GM23338 (cell line): ENCODE results near the gene SCTR. TPM values are rescaled to one million over a fixed set of nuclear protein-coding genes. Genes with fewer than 3 reads are reported as not detected.

ENCODE experiments used
- ATAC-seq: fragments of 200-7000 bp; cut with Tn5 transposase; 3 replicates; pipeline ENCODE4 v1.9.1; 2020
- DNase-seq: peaks from one replicate; pipeline ENCODE4 v3.0.0-alpha.2; 2015; ENCODE audit warnings: low spot score
- H2AFZ ChIP-seq: fragments of 200-600 bp; sonication (generic); 2 replicates; pipeline ENCODE4 v1.8.0; 2016; ENCODE audit warnings: antibody characterized with exemption, mild to moderate bottlenecking, moderate library complexity
- H3F3A ChIP-seq: fragments of 200-600 bp; sonication (generic); replicated peaks from 2 replicates; pipeline ENCODE4 v1.8.0; 2017; ENCODE audit warnings: antibody characterized with exemption, mixed run types, low read depth
- H3K27ac ChIP-seq: fragments of 200-600 bp; sonication (generic); 2 replicates; pipeline ENCODE4 v1.6.1; 2016; ENCODE audit warnings: low read depth
- H3K27me3 ChIP-seq: fragments of 200-600 bp; sonication (generic); 2 replicates; pipeline ENCODE4 v1.8.0; 2016; ENCODE audit warnings: mild to moderate bottlenecking, mixed run types, moderate library complexity; ENCODE audit not compliant: insufficient read depth
- H3K36me3 ChIP-seq: fragments of 200-600 bp; sonication (generic); 2 replicates; pipeline ENCODE4 v1.8.0; 2016; ENCODE audit warnings: mild to moderate bottlenecking; ENCODE audit not compliant: insufficient read depth
- H3K4me1 ChIP-seq: fragments of 200-600 bp; sonication (generic); 2 replicates; pipeline ENCODE4 v1.8.0; 2016; ENCODE audit warnings: mild to moderate bottlenecking, moderate library complexity; ENCODE audit not compliant: insufficient read depth
- H3K4me2 ChIP-seq: fragments of 200-600 bp; sonication (generic); 2 replicates; pipeline ENCODE4 v1.7.1; 2017; ENCODE audit warnings: mixed run types
- H3K4me3 ChIP-seq: fragments of 200-600 bp; sonication (generic); 2 replicates; pipeline ENCODE4 v1.6.1; 2016; ENCODE audit warnings: mixed run types
- H3K79me2 ChIP-seq: fragments of 200-600 bp; sonication (generic); replicated peaks from 2 replicates; pipeline ENCODE4 v1.8.0; 2017; ENCODE audit warnings: mild to moderate bottlenecking; ENCODE audit not compliant: insufficient read depth
- H3K9me2 ChIP-seq: fragments of 200-600 bp; sonication (generic); 2 replicates; pipeline ENCODE4 v1.8.0; 2017; ENCODE audit not compliant: insufficient read depth
- H4K20me1 ChIP-seq: fragments of 200-600 bp; sonication (generic); replicated peaks from 2 replicates; pipeline ENCODE4 v1.8.0; 2017; ENCODE audit warnings: mild to moderate bottlenecking; ENCODE audit not compliant: insufficient read depth
- H3K27ac Mint-ChIP-seq: 2 replicates; pipeline ENCODE4 v1.8.0; 2020; ENCODE audit warnings: inconsistent platforms, mild to moderate bottlenecking, moderate library complexity, mixed read lengths
- H3K27me3 Mint-ChIP-seq: 3 replicates; pipeline ENCODE4 v1.8.0; 2022; ENCODE audit warnings: low read depth, mild to moderate bottlenecking, moderate library complexity, mixed read lengths, inconsistent platforms; ENCODE audit not compliant: insufficient read depth, poor library complexity
- H3K36me3 Mint-ChIP-seq: 3 replicates; pipeline ENCODE4 v1.8.0; 2021; ENCODE audit warnings: low read depth, mild to moderate bottlenecking, inconsistent platforms, moderate library complexity, mixed read lengths
- H3K4me1 Mint-ChIP-seq: 3 replicates; pipeline ENCODE4 v1.8.0; 2020; ENCODE audit warnings: mild to moderate bottlenecking, inconsistent platforms, mixed read lengths
- H3K4me3 Mint-ChIP-seq: 3 replicates; pipeline ENCODE4 v1.8.0; 2021; ENCODE audit warnings: moderate library complexity, mild to moderate bottlenecking, inconsistent platforms, mixed read lengths
- H3K9me3 Mint-ChIP-seq: 3 replicates; pipeline ENCODE4 v1.8.0; 2020; ENCODE audit warnings: moderate library complexity, mild to moderate bottlenecking, inconsistent platforms, mixed read lengths
- EZH2 ChIP-seq: fragments of 200-600 bp; sonication (generic); IDR thresholded peaks from one replicate; pipeline ENCODE4 v1.8.0; 2017; ENCODE audit warnings: antibody characterized with exemption, mild to moderate bottlenecking, low read depth; ENCODE audit not compliant: unreplicated experiment
- EZH2phosphoT487 ChIP-seq: fragments of 200-600 bp; sonication (generic); IDR thresholded peaks from one replicate; pipeline ENCODE4 v1.8.1; 2018; ENCODE audit warnings: antibody characterized with exemption; ENCODE audit not compliant: unreplicated experiment
- JUNB ChIP-seq: IDR thresholded peaks from one replicate; pipeline ENCODE4 v1.6.1; 2016; ENCODE audit warnings: antibody characterized with exemption; ENCODE audit not compliant: unreplicated experiment
- NANOG ChIP-seq: IDR thresholded peaks from 2 replicates; pipeline ENCODE4 v1.6.1; 2016; ENCODE audit warnings: antibody characterized with exemption, borderline replicate concordance
- POLR2AphosphoS5 ChIP-seq: IDR thresholded peaks from 2 replicates; pipeline ENCODE4 v1.6.1; 2016; ENCODE audit warnings: antibody characterized with exemption, low read depth
- ZNF114 ChIP-seq: fragments of 250-450 bp; sonication (Bioruptor Pico); IDR thresholded peaks from 2 replicates; pipeline ENCODE4 v1.5.0; 2020; ENCODE audit warnings: mild to moderate bottlenecking, moderate library complexity
- polyA plus RNA-seq: library from polyadenylated mRNA; unstranded; fragments of >200 nt; fragmentation: Nextera tagmentation; extraction: Ambion mirVana; gene quantifications from 2 replicates; pipeline ENCODE4 v1.2.1, GENCODE V29; 2016
- total RNA-seq: library from RNA; depleted of rRNA; stranded (reverse); fragments of >200 nt; shearing (Covaris generic); gene quantifications from 2 replicates; pipeline ENCODE4 v1.2.3, GENCODE V29; 2014
- TF ChIP-seq, protein P1 (sequence below): IDR thresholded peaks from 2 replicates; pipeline ENCODE4 v1.6.1; 2016; ENCODE audit warnings: antibody characterized with exemption
- TF ChIP-seq, protein P2 (sequence below): IDR thresholded peaks from one replicate; pipeline ENCODE4 v1.6.1; 2018; ENCODE audit warnings: antibody characterized with exemption; ENCODE audit not compliant: unreplicated experiment
- TF ChIP-seq, protein P3 (sequence below): fragments of 250-450 bp; sonication (Bioruptor Pico); IDR thresholded peaks from 2 replicates; pipeline ENCODE4 v1.5.0; 2020; ENCODE audit warnings: mild to moderate bottlenecking, moderate library complexity
- TF ChIP-seq, protein P4 (sequence below), 2 experiments: fragments of 200-600 bp in 1 of 2; sonication (generic) in 1 of 2; conservative IDR thresholded peaks; 2 replicates each; pipeline versions ENCODE4 v1.5.1 to v1.6.1; 2016 to 2017; ENCODE audit warnings: antibody characterized with exemption in 2 of 2, low read depth in 2 of 2, mild to moderate bottlenecking in 2 of 2, moderate library complexity in 1 of 2

Gene SCTR
- total and polyA plus RNA-seq, 2 experiments from 2014 or later, result not detected

DNA sequence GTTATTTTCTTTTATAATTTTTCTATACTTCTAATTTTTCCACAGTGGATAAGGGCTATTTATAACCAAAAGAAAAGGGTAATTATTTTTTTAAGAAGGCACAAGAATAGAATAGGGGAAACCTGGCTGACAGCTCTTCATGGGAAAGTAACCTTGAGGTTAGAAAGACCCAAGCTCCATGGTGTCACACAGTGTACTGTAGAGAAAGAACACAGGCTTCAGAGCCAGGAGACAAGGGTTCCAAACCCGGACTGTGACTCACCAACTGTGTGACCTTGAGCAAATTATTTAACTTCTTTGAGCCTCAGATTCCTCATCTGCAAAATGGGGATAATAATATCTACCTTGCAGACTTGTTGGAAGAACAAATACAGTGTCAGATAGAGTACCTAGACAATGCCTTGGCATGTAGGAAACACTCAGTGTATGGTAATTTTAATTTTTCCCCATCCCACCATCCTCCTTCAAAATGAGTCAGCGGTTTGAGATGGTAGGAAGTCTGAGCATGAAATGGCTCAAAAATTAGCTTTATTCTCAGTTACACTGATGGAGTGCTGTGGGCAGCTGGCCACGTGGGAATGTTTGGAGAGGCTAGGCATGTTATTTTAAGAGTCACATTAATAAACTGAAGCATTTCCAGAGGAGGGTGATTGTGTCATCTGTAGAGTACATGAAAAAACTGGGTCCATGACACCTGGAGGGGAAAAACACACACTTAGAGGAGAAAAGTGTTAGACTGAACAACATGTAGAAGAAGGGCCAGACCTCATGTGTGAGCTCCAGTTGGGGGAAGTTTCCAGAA, 55.9 kb downstream of the SCTR start (continued):
- no peak for TF ChIP-seq EZH2phosphoT487
- TF ChIP-seq, protein P1, sequence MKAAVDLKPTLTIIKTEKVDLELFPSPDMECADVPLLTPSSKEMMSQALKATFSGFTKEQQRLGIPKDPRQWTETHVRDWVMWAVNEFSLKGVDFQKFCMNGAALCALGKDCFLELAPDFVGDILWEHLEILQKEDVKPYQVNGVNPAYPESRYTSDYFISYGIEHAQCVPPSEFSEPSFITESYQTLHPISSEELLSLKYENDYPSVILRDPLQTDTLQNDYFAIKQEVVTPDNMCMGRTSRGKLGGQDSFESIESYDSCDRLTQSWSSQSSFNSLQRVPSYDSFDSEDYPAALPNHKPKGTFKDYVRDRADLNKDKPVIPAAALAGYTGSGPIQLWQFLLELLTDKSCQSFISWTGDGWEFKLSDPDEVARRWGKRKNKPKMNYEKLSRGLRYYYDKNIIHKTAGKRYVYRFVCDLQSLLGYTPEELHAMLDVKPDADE, result no peak
- TF ChIP-seq NANOG, result no peak
- TF ChIP-seq EZH2, result no peak

DNA sequence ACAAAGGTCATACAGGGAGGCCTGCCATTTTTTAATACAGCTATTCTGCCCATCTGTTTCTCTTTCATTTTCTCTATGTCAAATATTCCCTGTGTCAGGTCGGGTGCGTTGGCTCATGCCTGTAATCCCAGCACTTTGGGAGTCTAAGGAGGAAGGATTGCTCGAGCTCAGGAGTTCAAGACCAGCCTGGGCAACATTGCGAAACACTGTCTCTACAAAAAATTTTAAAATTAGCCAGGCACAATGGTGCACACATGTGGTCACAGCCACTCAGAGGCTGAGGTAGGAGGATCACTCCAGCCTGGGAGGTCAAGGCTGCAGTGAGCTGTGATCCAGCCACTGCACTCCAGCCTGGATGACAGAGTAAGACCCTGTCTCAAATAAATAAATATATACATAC, 57.9 kb downstream of the SCTR start:
- H3K27me3 Mint-ChIP-seq, result peaks cover 6% of the 10 kb centered on the region
- TF ChIP-seq, protein P2, sequence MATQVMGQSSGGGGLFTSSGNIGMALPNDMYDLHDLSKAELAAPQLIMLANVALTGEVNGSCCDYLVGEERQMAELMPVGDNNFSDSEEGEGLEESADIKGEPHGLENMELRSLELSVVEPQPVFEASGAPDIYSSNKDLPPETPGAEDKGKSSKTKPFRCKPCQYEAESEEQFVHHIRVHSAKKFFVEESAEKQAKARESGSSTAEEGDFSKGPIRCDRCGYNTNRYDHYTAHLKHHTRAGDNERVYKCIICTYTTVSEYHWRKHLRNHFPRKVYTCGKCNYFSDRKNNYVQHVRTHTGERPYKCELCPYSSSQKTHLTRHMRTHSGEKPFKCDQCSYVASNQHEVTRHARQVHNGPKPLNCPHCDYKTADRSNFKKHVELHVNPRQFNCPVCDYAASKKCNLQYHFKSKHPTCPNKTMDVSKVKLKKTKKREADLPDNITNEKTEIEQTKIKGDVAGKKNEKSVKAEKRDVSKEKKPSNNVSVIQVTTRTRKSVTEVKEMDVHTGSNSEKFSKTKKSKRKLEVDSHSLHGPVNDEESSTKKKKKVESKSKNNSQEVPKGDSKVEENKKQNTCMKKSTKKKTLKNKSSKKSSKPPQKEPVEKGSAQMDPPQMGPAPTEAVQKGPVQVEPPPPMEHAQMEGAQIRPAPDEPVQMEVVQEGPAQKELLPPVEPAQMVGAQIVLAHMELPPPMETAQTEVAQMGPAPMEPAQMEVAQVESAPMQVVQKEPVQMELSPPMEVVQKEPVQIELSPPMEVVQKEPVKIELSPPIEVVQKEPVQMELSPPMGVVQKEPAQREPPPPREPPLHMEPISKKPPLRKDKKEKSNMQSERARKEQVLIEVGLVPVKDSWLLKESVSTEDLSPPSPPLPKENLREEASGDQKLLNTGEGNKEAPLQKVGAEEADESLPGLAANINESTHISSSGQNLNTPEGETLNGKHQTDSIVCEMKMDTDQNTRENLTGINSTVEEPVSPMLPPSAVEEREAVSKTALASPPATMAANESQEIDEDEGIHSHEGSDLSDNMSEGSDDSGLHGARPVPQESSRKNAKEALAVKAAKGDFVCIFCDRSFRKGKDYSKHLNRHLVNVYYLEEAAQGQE, result no peak
- TF ChIP-seq POLR2AphosphoS5, result no peak
- no peak for TF ChIP-seq NANOG
- TF ChIP-seq JUNB, result no peak
- no peak for TF ChIP-seq EZH2
- TF ChIP-seq, protein P3, sequence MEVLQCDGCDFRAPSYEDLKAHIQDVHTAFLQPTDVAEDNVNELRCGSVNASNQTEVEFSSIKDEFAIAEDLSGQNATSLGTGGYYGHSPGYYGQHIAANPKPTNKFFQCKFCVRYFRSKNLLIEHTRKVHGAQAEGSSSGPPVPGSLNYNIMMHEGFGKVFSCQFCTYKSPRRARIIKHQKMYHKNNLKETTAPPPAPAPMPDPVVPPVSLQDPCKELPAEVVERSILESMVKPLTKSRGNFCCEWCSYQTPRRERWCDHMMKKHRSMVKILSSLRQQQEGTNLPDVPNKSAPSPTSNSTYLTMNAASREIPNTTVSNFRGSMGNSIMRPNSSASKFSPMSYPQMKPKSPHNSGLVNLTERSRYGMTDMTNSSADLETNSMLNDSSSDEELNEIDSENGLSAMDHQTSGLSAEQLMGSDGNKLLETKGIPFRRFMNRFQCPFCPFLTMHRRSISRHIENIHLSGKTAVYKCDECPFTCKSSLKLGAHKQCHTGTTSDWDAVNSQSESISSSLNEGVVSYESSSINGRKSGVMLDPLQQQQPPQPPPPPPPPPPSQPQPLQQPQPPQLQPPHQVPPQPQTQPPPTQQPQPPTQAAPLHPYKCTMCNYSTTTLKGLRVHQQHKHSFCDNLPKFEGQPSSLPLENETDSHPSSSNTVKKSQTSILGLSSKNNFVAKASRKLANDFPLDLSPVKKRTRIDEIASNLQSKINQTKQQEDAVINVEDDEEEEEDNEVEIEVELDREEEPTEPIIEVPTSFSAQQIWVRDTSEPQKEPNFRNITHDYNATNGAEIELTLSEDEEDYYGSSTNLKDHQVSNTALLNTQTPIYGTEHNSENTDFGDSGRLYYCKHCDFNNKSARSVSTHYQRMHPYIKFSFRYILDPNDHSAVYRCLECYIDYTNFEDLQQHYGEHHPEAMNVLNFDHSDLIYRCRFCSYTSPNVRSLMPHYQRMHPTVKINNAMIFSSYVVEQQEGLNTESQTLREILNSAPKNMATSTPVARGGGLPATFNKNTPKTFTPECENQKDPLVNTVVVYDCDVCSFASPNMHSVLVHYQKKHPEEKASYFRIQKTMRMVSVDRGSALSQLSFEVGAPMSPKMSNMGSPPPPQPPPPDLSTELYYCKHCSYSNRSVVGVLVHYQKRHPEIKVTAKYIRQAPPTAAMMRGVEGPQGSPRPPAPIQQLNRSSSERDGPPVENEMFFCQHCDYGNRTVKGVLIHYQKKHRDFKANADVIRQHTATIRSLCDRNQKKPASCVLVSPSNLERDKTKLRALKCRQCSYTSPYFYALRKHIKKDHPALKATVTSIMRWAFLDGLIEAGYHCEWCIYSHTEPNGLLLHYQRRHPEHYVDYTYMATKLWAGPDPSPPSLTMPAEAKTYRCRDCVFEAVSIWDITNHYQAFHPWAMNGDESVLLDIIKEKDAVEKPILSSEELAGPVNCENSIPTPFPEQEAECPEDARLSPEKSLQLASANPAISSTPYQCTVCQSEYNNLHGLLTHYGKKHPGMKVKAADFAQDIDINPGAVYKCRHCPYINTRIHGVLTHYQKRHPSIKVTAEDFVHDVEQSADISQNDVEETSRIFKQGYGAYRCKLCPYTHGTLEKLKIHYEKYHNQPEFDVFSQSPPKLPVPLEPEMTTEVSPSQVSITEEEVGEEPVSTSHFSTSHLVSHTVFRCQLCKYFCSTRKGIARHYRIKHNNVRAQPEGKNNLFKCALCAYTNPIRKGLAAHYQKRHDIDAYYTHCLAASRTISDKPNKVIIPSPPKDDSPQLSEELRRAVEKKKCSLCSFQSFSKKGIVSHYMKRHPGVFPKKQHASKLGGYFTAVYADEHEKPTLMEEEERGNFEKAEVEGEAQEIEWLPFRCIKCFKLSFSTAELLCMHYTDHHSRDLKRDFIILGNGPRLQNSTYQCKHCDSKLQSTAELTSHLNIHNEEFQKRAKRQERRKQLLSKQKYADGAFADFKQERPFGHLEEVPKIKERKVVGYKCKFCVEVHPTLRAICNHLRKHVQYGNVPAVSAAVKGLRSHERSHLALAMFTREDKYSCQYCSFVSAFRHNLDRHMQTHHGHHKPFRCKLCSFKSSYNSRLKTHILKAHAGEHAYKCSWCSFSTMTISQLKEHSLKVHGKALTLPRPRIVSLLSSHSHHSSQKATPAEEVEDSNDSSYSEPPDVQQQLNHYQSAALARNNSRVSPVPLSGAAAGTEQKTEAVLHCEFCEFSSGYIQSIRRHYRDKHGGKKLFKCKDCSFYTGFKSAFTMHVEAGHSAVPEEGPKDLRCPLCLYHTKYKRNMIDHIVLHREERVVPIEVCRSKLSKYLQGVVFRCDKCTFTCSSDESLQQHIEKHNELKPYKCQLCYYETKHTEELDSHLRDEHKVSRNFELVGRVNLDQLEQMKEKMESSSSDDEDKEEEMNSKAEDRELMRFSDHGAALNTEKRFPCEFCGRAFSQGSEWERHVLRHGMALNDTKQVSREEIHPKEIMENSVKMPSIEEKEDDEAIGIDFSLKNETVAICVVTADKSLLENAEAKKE (CRISPR knock-in tag), result no peak
- TF ChIP-seq ZNF114 (CRISPR knock-in tag), result no peak
- TF ChIP-seq, protein P4, sequence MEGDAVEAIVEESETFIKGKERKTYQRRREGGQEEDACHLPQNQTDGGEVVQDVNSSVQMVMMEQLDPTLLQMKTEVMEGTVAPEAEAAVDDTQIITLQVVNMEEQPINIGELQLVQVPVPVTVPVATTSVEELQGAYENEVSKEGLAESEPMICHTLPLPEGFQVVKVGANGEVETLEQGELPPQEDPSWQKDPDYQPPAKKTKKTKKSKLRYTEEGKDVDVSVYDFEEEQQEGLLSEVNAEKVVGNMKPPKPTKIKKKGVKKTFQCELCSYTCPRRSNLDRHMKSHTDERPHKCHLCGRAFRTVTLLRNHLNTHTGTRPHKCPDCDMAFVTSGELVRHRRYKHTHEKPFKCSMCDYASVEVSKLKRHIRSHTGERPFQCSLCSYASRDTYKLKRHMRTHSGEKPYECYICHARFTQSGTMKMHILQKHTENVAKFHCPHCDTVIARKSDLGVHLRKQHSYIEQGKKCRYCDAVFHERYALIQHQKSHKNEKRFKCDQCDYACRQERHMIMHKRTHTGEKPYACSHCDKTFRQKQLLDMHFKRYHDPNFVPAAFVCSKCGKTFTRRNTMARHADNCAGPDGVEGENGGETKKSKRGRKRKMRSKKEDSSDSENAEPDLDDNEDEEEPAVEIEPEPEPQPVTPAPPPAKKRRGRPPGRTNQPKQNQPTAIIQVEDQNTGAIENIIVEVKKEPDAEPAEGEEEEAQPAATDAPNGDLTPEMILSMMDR (conservative IDR thresholded peaks at IDR 0.05; ENCODE audit: low read depth in 2 of 2), result no peak
- TF ChIP-seq, protein P1, result no peak

More for the DNA sequence above, 57.9 kb downstream of the SCTR start:
- no peak overlapping the region for H3K27ac ChIP-seq
- no peaks in the 10 kb centered on the region for H3K36me3 Mint-ChIP-seq
- no peaks in the 10 kb centered on the region for H3K27me3 ChIP-seq
- DNase-seq (no peak), ATAC-seq (no peak)
- no peak overlapping the region for H3K27ac Mint-ChIP-seq
- no peaks in the 10 kb centered on the region for H3K9me3 Mint-ChIP-seq
- H3K4me3 Mint-ChIP-seq, result no peak overlapping the region
- no peak overlapping the region for H3K4me3 ChIP-seq
- no peak overlapping the region for H3K4me2 ChIP-seq
- no peaks in the 10 kb centered on the region for H3F3A ChIP-seq
- H3K4me1 Mint-ChIP-seq, result peaks cover 6% of the 10 kb centered on the region
- H4K20me1 ChIP-seq, result no peaks in the 10 kb centered on the region
- no peaks in the 10 kb centered on the region for H3K79me2 ChIP-seq
- no peaks in the 10 kb centered on the region for H3K36me3 ChIP-seq
- peaks cover 8% of the 10 kb centered on the region for H3K4me1 ChIP-seq
- no peak overlapping the region for H2AFZ ChIP-seq
- 0 out of 2 replicates have a peak, but pooled peaks cover 5% of the 10 kb centered on the region for H3K9me2 ChIP-seq
